Astrocyte of the hippocampus (primary cell): ENCODE data around the gene DCDC1.

ENCODE experiments used
- DNase-seq: peaks from one replicate; pipeline ENCODE4 v3.0.0; 2011; ENCODE audit warnings: low read depth, low spot score

The DCDC1 gene, protein sequence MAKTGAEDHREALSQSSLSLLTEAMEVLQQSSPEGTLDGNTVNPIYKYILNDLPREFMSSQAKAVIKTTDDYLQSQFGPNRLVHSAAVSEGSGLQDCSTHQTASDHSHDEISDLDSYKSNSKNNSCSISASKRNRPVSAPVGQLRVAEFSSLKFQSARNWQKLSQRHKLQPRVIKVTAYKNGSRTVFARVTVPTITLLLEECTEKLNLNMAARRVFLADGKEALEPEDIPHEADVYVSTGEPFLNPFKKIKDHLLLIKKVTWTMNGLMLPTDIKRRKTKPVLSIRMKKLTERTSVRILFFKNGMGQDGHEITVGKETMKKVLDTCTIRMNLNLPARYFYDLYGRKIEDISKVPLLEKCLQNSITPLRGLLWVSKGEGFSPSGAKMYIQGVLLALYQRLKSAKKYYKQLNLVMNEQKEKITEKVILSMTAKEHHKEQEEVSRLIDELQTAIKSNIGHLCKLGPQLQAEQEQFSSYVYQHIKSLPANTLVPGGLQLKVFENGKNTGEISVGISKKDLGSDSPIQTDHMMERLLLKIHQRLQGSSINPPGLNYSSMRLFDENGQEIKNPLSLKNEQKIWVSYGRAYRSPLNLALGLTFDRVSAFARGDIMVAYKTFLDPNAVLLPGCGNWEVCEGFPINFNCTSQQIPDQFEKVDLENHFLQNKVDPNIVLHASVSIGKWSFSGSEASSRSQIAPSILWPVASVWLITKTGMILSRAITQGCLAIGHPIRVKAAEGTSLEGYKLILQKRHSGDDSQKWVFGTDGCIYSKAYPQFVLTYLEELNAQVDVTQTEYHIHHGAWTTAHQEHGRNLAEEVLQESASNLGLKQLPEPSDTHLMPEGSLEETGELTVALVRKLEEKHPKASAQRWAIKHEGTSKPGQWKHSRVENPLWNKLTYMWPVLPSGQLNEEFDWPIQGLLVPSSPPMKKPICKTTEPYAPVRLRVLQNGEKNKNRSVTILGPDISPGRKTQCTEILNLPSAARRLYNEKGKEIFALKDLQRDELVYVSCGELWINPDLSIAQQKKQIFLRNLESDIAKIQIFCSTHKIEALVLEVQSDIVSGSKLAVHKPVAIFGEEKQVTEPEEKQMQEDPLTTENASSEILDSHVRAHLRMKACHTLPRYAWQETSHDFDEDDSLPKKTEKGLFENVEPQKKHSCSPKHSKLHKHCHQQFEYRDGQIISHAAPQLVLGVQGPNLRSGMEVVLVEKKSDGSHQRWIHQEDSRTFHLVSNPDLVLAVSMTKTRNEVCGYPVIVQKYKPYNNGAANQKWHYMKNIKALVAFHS (N-terminal part only)

DNA sequence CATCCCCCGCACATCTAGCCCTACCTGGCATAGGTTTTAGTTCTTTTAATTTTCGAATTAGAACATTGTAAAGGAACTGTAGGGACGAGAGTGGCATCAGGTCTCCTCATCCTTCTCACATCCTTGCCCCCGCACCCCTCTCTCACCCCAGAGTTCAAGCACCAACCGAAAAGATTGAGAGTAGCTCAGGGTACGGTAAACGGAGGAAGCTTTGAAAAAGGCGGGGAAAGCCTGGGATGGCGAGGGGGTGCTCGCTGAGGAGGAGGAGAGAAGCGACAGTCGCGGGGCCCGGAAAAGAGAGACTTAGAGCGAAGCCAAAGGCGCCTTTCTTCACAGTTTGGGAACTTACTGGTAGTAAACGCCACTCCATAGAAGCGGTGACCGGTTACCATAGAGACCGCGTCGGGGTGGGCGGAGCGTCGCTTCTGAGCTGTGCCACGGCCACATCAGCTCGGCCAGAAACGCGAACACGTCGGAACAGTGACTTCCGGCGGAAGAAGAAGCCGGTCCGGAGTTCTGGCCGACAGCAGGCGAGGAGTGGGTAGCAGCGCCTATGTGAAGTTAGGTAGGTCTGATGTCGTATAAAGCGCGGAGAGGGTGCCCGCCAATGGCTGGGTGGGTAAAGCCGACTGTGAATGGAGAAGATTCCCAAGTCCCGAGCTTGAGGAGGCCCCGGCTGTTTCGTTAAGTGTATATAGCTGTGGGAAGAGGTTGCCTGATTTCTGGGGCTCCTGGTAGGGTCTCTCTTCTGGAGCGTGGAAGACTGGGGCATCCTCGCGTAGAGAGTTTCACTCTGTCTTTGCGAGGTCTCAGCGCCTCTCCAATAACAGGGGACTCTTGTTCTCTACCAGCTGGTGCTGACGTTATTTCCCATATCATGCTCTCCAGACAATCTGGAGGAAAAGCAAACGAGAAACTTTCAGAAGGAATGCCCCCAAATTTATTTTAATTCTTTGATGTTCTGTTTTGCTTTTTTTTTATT is at the start of gene DCDC1, which contains the start of gene DNAJC24:
Gene DCDC1 (minus strand): TSS at position 392 of the 982 bp plus-strand sequence. CDS start 41,459 bp downstream, outside the sequence.
Gene DNAJC24 (plus strand): TSS at position 513 of the 982 bp plus-strand sequence. CDS start 889 bp downstream, outside the sequence.
- DNase-seq: peak; percentile 97

DNA sequence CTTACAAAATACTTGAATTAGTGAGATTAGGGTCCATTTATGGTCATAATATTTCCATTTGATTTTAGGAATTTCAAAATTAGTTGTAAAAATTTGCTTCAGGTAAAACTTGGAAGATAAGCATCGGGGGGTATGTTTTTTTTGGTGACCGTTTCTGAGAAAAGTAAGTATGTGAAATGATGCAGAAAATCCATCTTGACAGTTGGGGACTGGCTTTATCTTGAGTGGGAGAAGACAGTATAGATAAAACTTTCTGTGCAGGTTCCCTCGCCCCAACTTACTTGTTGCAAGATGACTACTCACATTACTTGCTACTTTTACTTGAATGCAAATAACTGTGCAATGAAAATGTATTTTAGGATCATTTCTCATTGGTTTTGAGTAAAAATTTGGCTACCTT is 49.6 kb upstream of the DCDC1 start:
- no peak for DNase-seq

DNA sequence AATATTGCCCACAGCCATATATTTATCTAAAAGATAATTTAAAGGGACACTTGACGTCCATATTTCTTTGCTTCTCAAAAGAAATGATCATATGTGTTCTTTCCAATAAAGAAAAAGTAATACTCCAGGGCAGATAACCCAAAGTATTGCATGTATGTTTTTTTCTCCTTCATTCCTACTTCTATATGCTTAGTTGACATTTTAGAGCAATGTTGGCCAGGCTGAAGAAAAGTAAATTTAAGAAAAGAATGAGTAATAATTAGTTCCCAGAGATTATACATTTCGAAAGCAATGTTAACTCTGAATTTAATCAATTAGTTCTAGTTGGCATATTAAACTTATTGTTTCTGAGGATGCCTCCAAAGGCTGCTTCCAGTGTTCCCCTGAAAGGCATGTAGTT is 48.3 kb upstream of the DCDC1 start:
- DNase-seq: no peak

DNA sequence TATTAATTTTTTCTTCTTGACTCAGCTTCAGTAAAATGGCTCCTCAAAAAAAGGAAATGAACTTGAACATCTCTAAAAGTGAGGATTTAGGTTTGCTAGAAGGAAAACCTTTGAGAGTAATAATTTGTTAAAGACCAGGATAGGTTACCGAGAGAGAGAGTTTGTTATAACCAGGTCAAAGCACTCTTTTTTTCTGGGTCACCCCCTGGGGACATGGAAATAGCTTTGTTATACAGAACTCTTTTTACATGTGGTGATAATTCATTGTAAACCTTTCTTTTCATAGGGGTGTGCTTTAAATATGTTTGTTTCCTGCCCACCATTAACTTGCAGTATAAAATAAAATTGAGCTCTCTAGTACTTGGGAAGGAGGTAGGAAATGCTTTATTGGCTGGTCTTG is 47.8 kb upstream of the DCDC1 start:
- no peak for DNase-seq

DNA sequence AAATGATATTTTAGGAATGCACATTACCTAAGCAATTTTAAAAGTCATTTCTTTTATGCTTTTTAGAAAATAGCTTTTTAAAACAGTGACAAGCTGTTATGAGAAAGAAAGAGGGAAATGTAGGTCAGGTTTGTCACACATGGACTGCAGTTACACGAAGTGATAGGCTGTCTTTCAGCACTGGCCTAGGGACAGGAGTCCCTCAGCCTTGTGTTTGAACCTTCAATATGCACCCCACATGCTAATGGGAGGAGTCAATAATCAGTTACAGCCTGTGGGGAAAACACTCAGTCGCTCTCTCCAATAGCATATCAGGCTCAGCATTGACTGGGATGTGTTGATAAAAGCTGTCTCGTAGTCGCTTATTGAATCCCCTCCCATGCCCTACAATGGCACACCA is 45.9 kb upstream of the DCDC1 start:
- no peak for DNase-seq

DNA sequence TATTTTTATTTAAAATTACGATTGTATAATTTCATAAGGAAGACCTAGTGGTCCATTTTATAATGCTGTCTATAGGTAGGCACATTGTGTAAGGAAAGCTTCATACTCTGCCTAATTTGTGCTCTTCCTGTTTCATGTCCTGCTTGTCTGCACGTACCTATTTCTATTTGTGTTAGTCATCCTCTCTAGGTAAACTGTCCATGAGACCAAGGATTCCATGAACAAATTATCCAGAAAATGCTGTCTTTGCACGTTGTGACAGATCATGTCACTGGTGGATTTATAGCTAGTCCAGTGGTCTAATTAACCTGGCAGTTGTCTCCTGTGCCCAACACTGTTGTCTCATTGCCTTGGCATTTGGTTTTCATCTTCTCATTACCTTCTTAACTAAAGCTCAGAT is 44.8 kb upstream of the DCDC1 start:
- no peak for DNase-seq

DNA sequence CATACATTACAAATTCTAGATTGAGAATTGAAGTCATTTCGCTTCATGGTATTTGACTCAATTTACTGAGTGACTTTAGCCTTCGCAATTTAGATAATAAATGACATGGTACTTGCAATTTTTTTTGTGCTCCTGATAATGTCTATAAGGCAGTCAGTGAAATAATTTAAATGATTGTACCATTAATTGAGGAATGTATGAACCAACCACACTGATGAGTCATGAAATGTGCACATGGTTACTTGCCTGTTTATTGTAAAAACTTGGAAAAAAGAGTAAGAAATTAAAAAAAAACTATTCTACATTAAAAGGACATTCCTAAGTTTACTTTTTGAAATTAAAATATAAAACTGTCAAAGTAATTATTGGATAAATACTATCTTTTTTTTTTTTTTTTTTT is 43.4 kb upstream of the DCDC1 start:
- DNase-seq: peak; percentile 43

DNA sequence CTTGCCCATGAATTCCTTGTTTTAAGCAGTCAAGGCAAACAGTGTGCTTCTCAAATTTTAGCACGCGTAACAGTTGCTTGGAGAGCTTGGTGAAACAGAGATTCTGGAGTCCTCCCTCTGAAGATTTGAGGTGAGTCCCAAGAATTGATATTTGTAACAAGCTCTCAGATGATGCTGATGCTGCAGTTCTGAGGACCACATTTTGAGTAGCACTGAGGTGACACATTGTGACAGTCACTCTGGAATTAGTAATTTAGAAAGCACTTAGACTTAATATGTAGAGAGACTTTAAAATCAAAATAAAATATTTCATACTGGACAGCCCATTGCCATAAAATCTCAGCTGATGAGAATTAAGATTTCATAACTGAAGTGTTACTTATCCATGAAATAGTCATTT is 38.7 kb upstream of the DCDC1 start:
- no peak for DNase-seq

DNA sequence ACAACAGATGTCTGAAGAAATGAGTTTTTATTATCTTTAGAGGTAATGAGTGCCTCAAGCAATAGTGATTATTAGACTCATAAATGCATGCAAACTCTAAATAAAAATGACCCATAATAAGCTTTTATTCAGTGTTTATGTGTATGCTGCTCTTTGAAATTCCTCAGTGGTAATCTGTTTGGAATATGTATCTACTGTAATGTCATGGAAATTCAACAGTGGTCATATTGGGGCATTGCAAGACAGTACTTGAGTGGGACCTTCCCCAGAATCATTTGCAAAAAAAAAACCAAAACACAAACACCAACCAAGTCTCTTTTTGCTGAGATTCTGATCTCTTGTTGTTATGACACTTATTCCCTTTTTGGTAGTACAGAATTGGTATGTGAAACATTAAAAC is 35.1 kb upstream of the DCDC1 start:
- no peak for DNase-seq

DNA sequence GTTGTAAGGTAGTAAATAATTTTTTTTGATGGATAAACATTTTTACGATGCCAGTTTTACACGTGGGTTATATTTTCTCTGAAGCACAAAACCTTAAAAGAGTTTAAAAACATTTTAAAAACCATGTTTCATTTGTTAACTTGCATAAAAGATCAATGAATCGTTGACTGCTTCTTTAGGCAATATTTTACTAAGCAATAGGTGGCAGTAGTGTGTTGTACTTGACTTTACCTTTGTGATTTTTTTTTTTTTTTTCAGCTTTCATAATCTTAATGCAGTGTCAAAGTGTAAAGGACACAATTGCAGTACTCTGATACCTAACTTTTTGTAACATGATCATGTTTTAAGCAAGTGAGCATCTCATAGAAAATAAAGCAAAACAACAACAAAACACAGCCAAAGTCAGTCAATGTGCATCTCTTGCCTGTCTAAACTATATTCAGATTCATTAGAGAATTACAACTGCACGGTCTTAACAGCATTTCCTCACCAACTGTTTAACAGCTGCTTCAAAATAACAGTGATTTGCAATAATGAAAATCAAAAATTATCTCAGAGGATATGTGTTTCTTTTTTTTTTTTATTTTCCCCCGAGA is 27.8 kb upstream of the DCDC1 start:
- peak; percentile 40 for DNase-seq

DNA sequence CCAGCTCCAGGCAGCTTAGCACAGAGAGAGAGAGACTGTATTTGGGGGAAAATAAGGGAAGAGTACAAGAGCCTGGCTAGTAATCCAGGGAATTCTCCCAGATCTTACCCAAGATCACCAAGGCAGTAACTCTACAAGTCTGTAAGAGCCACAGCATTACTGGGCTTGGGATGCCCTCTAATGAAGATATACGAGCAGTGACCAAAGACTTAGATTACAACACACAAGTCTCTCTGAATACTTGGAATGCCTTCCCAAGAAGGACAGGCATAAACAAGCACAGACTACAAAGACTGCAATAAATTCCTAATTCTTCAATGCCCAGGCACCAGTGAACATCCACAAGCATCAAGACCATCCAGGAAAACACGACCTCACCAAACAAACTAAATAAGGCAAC is 17.8 kb upstream of the DCDC1 start:
- peak; percentile 36 for DNase-seq

DNA sequence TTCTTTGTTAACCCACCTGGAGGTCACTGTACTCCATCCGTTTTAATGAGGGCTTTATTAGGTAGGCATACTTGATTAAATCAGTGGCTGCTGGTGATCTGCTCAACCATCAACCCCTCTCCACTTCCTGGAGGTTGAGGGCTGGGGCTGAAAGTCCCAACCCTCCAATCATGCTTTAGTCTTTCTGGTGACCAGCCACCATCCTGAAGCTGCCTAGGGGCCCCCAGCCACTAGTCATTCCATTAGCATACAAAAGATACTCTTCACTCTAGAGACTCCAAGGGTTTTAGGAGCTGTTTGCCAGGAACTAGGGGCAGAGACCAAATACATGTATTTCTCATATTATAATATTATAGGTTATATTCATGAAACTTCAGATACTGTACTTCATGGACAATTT is 13.6 kb upstream of the DCDC1 start:
- DNase-seq: no peak

DNA sequence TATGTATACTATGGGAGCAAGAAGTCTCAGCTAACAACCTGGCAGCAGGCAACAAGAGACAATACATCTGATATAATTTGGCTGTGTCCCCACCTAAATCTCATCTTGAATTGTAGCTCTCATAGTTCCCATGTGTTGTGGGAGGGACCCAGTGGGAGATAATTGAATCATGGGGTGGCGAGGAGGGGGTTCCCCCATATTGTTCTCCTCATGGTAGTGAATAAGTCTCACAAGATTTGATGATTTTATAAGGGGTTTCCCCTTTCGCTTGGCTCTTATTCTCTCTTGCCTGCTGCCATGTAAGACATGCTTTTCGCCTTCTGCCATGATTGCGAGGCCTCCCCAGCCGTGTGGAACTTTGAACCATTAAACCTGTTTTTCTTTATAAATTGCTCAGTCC is 6.3 kb upstream of the DCDC1 start:
- DNase-seq: no peak

DNA sequence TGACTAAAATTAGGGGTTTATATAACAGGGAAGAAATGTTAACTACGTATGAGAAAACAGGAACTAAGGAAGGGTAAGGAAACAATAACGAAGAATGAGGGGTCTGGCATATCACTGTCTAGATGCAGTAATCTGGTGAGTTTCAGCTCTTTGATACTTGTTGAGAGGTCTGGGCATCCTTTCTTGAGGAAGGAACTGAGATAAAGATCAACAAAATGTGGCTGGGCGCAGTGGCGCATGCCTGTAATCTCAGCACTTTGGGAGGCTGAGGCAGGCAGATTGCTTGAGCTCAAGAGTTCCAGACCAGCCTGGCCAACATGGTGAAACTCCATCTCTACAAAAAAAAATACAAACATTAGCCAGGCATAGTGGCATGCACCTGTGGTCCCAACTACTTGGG is 2.7 kb downstream of the DCDC1 start:
- DNase-seq: no peak

DNA sequence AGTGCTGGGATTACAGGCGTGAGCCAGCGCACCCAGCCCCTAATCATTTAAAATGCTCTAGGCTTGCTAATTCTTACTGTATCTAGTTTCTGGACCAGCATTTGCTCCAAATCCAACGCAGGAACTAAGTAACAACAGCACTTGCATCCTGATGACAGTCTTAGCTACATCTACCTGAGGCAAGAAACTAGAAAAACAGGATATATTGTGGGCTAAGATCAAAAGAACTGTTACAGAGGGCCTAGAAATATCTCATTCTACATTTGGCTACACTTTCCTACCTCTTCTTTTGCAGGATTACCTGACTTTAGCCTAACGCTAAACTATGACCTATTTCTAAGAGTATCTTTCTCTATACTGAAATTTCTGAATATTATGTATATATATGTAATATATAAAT is 7.8 kb downstream of the DCDC1 start:
- DNase-seq: no peak

DNA sequence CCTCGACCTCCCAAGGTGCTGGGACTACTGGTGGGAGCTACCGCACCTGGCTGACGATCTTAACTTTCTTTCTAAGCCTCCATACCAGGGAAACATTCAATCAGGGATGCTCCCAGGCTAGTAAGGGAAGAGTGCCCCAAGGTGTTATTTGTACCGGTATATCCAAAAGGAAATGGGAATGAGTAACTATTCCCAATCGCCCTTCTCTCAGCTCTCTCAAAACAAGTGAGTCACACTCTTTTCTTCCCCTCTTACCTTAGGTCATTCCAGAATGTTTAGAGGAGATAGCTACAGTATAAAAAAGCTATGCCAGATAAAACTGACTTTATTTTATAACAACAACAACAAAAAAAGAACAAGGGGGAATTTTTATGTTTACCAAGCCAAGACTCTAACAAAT is 13.7 kb downstream of the DCDC1 start:
- DNase-seq: no peak

DNA sequence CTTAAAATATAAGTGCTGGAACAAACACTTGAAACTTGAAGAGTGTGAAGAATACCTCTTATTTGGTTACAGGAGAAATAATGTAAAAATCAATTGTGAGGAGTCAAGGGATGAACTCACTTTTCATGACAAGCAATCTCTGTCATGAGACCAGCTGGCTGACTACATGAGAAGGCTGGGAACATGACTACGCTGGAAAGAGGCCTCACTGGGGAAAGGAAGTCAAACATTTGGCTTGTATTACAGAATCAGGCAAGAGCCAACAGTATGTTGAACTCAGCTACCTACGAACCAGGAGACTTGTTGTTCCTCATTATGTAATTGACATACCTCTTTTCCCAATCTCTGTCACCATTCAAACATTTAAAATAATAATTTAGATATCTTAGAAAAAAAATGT is 14.4 kb downstream of the DCDC1 start:
- no peak for DNase-seq

DNA sequence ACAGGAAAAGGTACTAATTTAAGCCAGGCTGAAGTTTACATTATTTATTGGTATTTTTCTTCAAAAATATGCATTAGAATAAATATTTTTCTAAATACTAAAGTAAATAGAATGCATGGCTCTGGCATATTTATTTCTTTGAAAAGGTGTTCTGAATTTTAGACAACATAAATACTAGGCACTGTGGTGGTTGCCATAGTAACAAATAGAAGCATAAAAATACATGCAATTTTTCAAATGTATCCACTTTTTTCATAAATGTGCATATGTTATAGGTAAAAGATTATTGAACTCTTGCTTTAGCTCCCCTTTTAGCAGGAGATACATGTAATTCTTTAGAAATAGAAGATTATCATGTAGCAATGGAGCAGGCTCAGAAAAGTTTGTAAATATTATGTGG is 18.4 kb downstream of the DCDC1 start:
- no peak for DNase-seq

DNA sequence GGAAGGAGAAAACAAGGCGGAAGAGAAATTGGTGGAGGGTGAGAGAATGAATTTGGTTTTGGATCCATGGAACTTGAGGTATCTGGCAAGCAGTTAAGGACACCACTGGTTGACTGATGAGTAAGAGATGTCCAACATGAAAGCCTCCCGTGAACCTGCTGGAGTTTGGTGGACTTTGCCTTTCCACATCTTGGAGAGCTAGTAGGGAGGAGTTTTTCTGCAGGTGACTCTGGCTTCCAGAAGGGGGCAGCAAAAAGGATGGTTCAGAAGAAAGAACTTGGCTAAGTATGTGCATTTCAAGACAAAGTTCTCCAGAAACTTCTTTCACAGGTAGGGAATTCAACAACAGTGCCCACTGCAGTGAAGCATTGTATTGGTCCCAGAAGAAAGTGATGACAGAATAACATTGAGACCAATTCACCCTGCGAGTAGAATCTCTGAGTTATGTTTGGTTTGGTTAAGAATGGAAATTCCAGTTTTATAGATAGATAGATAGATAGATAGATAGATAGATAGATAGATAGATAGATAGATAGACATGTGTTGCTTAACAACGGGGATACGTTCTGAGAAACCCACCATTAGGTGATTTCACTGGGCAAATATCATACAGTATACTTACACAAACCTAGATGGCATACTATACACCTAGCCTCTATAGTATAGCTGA is 28.5 kb downstream of the DCDC1 start:
- DNase-seq: peak; percentile 31

DNA sequence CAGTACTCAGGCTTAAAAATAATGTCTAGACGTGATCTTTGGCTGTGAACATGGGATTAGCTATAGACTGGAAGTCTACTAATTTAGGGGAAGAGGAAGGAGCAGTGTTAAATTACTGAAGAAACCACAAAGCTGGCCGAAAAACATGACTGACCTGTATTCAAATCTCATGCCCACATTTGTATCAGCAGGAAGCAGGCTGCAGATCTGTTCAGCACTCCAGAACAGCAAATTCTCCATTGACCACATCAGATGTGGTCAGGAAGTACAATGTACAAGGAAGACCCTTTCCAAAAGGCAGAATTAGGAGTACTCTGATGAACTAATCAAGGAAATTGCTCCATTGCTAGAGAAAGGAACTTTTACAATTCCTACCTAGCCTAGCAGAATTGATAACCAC is 31.7 kb downstream of the DCDC1 start:
- DNase-seq: no peak
